ENCODE data around the gene TXNRD3. TPM values are rescaled to one million over a fixed set of nuclear protein-coding genes. Genes with fewer than 3 reads are reported as not detected.
"Not testable (repeated sequence)": the region's sequence is repeated elsewhere in the genome, so short reads cannot be mapped to it uniquely, and the experiment has no call there.

TXNRD3 gene
- total RNA-seq, 1 experiment from 2014 or later, result 7.4 TPM

- H3K27me3 ChIP-seq (replicated peaks), result no peaks in the 10 kb centered on the region
- no peak for DNase-seq (ENCODE audit: low read depth in 1 of 2, low spot score in 2 of 2)
- H3K27ac ChIP-seq, result no peak overlapping the region
- no peaks in the 10 kb centered on the region; the same call in 1 of the 2 replicates for H3K4me1 ChIP-seq (replicated peaks)
- no peak overlapping the region for H3K4me3 ChIP-seq
- H3K9me3 ChIP-seq (replicated peaks), result no peaks in the 10 kb centered on the region
- H3K36me3 ChIP-seq, result no peaks in the 10 kb centered on the region; the same call in 1 of the 2 replicates
These were observed 5.3 kb downstream of the TXNRD3 start for GRCh38 chr3:126649556-126650092.

- DNase-seq (ENCODE audit: low read depth in 1 of 2, low spot score in 2 of 2), result no peak
- Histone ChIP-seq H3K36me3 (0 out of 2 replicates have a peak, but pooled peaks cover 3% of the 10 kb centered on the region), H3K27ac (no peak overlapping the region), H3K27me3 (replicated peaks) (no peaks in the 10 kb centered on the region), H3K9me3 (replicated peaks) (no peaks in the 10 kb centered on the region), H3K4me3 (no peak overlapping the region), H3K4me1 (replicated peaks) (no peaks in the 10 kb centered on the region)
These were observed 8.2 kb downstream of the TXNRD3 start for GRCh38 chr3:126646674-126647073.

- no peak for DNase-seq (ENCODE audit: low read depth in 1 of 2, low spot score in 2 of 2)
- H3K4me1 ChIP-seq (replicated peaks), result no peaks in the 10 kb centered on the region
- no peak overlapping the region for H3K27ac ChIP-seq
- H3K4me3 ChIP-seq, result no peak overlapping the region
- H3K9me3 ChIP-seq (replicated peaks), result no peaks in the 10 kb centered on the region
- H3K27me3 ChIP-seq (replicated peaks), result no peaks in the 10 kb centered on the region
- H3K36me3 ChIP-seq, result 0 out of 2 replicates have a peak, but pooled peaks cover 3% of the 10 kb centered on the region
These were observed 10.3 kb downstream of the TXNRD3 start for GRCh38 chr3:126644615-126645014.

- H3K27me3 ChIP-seq (replicated peaks), result no peaks in the 10 kb centered on the region
- H3K4me3 ChIP-seq, result no peak overlapping the region
- no peaks in the 10 kb centered on the region for H3K9me3 ChIP-seq (replicated peaks)
- DNase-seq (ENCODE audit: low read depth in 1 of 2, low spot score in 2 of 2), result no peak
- no peak overlapping the region for H3K27ac ChIP-seq
- peaks cover 3% of the 10 kb centered on the region; the same call in 1 of the 2 replicates for H3K36me3 ChIP-seq
- no peaks in the 10 kb centered on the region for H3K4me1 ChIP-seq (replicated peaks)
These were observed 16.1 kb downstream of the TXNRD3 start for GRCh38 chr3:126638790-126639189.

- Histone ChIP-seq H3K27me3 (replicated peaks) (no peaks in the 10 kb centered on the region), H3K36me3 (no peaks in the 10 kb centered on the region; the same call in 1 of the 2 replicates), H3K27ac (no peak overlapping the region), H3K9me3 (replicated peaks) (no peaks in the 10 kb centered on the region), H3K4me3 (no peak overlapping the region), H3K4me1 (replicated peaks) (no peaks in the 10 kb centered on the region)
- DNase-seq (ENCODE audit: low read depth in 1 of 2, low spot score in 2 of 2), result no peak
These were observed 18.5 kb downstream of the TXNRD3 start for GRCh38 chr3:126636436-126636835.

- H3K4me3 ChIP-seq, result no peak overlapping the region
- H3K4me1 ChIP-seq (replicated peaks), result no peaks in the 10 kb centered on the region
These were observed 20.1 kb downstream of the TXNRD3 start for GRCh38 chr3:126634803-126635202.

GRCh38 chr3:126630020-126630419, 24.9 kb downstream of the TXNRD3 start:
- Histone ChIP-seq H3K36me3 (peaks cover 2% of the 10 kb centered on the region; the same call in 1 of the 2 replicates), H3K27ac (no peak overlapping the region), H3K4me3 (no peak overlapping the region), H3K4me1 (replicated peaks) (no peaks in the 10 kb centered on the region), H3K27me3 (replicated peaks) (no peaks in the 10 kb centered on the region), H3K9me3 (replicated peaks) (no peaks in the 10 kb centered on the region)
- DNase-seq (ENCODE audit: low read depth in 1 of 2, low spot score in 2 of 2), result no peak

More at GRCh38 chr3:126634803-126635202, 20.1 kb downstream of the TXNRD3 start:
- no peaks in the 10 kb centered on the region for H3K27me3 ChIP-seq (replicated peaks)
- no peak overlapping the region for H3K27ac ChIP-seq
- no peaks in the 10 kb centered on the region; the same call in 1 of the 2 replicates for H3K36me3 ChIP-seq
- no peaks in the 10 kb centered on the region for H3K9me3 ChIP-seq (replicated peaks)
- DNase-seq (ENCODE audit: low read depth in 1 of 2, low spot score in 2 of 2), result no peak

GRCh38 chr3:126625735-126626134, 29.2 kb downstream of the TXNRD3 start:
- H3K36me3 ChIP-seq; H3K9me3 ChIP-seq (replicated peaks); H3K4me3 ChIP-seq; H3K27me3 ChIP-seq (replicated peaks); DNase-seq (ENCODE audit: low read depth in 1 of 2, low spot score in 2 of 2); H3K27ac ChIP-seq: not testable (repeated sequence)
- H3K4me1 ChIP-seq (replicated peaks), result peaks cover 18% of the 10 kb centered on the region

- no peak overlapping the region for H3K4me3 ChIP-seq
- H3K36me3 ChIP-seq, result 0 out of 2 replicates have a peak, but pooled peaks cover 2% of the 10 kb centered on the region
- DNase-seq (ENCODE audit: low read depth in 1 of 2, low spot score in 2 of 2), result no peak
- H3K27ac ChIP-seq, result no peak overlapping the region
- H3K27me3 ChIP-seq (replicated peaks), result no peaks in the 10 kb centered on the region
- H3K4me1 ChIP-seq (replicated peaks), result peaks cover 24% of the 10 kb centered on the region
- no peaks in the 10 kb centered on the region for H3K9me3 ChIP-seq (replicated peaks)
These were observed 32.2 kb downstream of the TXNRD3 start for GRCh38 chr3:126622694-126623093.

- H3K27me3 ChIP-seq (replicated peaks), result no peaks in the 10 kb centered on the region
- peaks cover 32% of the 10 kb centered on the region for H3K4me1 ChIP-seq (replicated peaks)
- DNase-seq (ENCODE audit: low read depth in 1 of 2, low spot score in 2 of 2), result peak in 1 of 2 experiments; percentile 23
- no peaks in the 10 kb centered on the region for H3K9me3 ChIP-seq (replicated peaks)
- H3K36me3 ChIP-seq, result no peaks in the 10 kb centered on the region
- H3K27ac ChIP-seq, result peak overlapping the region; percentile 31; the same call in 1 of the 2 replicates
- no peak overlapping the region for H3K4me3 ChIP-seq
These were observed 33.1 kb downstream of the TXNRD3 start for GRCh38 chr3:126621627-126622345.

- Histone ChIP-seq H3K27ac (no peak overlapping the region; the same call in 1 of the 2 replicates), H3K4me1 (replicated peaks) (peaks cover 35% of the 10 kb centered on the region), H3K9me3 (replicated peaks) (no peaks in the 10 kb centered on the region), H3K27me3 (replicated peaks) (no peaks in the 10 kb centered on the region), H3K36me3 (no peaks in the 10 kb centered on the region), H3K4me3 (no peak overlapping the region)
- peak in 1 of 2 experiments; percentile 11 for DNase-seq (ENCODE audit: low read depth in 1 of 2, low spot score in 2 of 2)
These were observed 33.8 kb downstream of the TXNRD3 start for GRCh38 chr3:126621171-126621570.

GRCh38 chr3:126620738-126621137, 34.2 kb downstream of the TXNRD3 start:
- Histone ChIP-seq H3K4me3 (no peak overlapping the region), H3K36me3 (no peaks in the 10 kb centered on the region; the same call in 1 of the 2 replicates), H3K27me3 (replicated peaks) (no peaks in the 10 kb centered on the region), H3K9me3 (replicated peaks) (no peaks in the 10 kb centered on the region), H3K27ac (no peak overlapping the region), H3K4me1 (replicated peaks) (peaks cover 35% of the 10 kb centered on the region)
- no peak for DNase-seq (ENCODE audit: low read depth in 1 of 2, low spot score in 2 of 2)

GRCh38 chr3:126618760-126619159, 36.2 kb downstream of the TXNRD3 start:
- peaks cover 35% of the 10 kb centered on the region for H3K4me1 ChIP-seq (replicated peaks)
- DNase-seq (ENCODE audit: low read depth in 1 of 2, low spot score in 2 of 2), result no peak
- no peak overlapping the region for H3K4me3 ChIP-seq
- H3K36me3 ChIP-seq, result no peaks in the 10 kb centered on the region; the same call in none of the 2 replicates
- H3K27ac ChIP-seq, result no peak overlapping the region
- H3K9me3 ChIP-seq (replicated peaks), result no peaks in the 10 kb centered on the region
- H3K27me3 ChIP-seq (replicated peaks), result no peaks in the 10 kb centered on the region

- peaks cover 3% of the 10 kb centered on the region for H3K36me3 ChIP-seq
- no peaks in the 10 kb centered on the region for H3K27me3 ChIP-seq (replicated peaks)
- H3K4me1 ChIP-seq (replicated peaks), result peaks cover 35% of the 10 kb centered on the region
- DNase-seq (ENCODE audit: low read depth in 1 of 2, low spot score in 2 of 2), result no peak
- H3K4me3 ChIP-seq, result no peak overlapping the region
- H3K27ac ChIP-seq, result no peak overlapping the region
- no peaks in the 10 kb centered on the region for H3K9me3 ChIP-seq (replicated peaks)
These were observed 36.9 kb downstream of the TXNRD3 start for GRCh38 chr3:126618021-126618420.
